PC-9 (cell line): Measurements from ENCODE around the gene TMEM121B.

ENCODE experiments used
- CTCF ChIP-seq: fragments of 200-600 bp; sonication (generic); conservative IDR thresholded peaks from 2 replicates; pipeline ENCODE4 v1.6.1; 2017; ENCODE audit warnings: mixed run types, antibody characterized with exemption, mild to moderate bottlenecking, moderate library complexity
- EZH2 ChIP-seq: fragments of 200-600 bp; sonication (generic); IDR thresholded peaks from 2 replicates; pipeline ENCODE4 v1.8.0; 2017; ENCODE audit warnings: antibody characterized with exemption, low read depth

DNA sequence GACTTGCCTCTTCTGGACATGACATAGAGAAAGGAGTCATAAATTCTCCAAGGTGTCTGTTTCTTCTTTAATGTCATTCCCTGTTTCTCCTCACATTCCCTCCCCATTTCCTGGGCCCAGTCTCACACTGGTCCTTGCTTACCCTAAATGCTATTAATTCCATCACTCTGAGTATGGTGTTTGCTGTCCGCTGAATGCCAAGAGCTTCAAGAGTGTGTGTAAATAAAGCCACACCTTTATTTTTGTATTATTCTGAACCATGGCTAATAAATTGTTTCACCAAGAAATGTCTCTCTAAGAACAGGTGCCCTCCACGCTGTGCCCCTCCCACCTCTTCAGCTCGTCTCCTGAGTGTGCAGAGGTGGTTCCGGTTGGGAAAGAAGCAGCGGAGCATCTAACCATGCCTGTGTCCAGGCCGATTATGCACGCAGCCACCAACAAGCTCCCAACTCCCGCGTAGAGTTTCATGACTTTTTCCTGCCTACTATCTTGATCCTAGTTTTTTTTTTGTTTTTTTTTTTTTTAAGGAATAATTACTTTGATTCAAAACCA is 8.6 kb downstream of the TMEM121B start:
- TF ChIP-seq CTCF (no peak), EZH2 (no peak)
